Activated CD8-positive, alpha-beta memory T cell treated with anti-CD3 and anti-CD28 coated beads for 36 hours (primary cell): Measurements from ENCODE around the gene LKAAEAR1. TPM values are rescaled to one million over a fixed set of nuclear protein-coding genes. Genes with fewer than 3 reads are reported as not detected.

Experiments used
- CTCF ChIA-PET: fragments of 350-600 bp; sonication (Branson Sonifier 250); formaldehyde crosslinking; loops from one replicate; lab custom pipeline; 2021; ENCODE audit warnings: antibody characterized with exemption; lab: Charles Lee
- POLR2A ChIA-PET: fragments of 350-600 bp; sonication (Branson Sonifier 250); formaldehyde crosslinking; loops from one replicate; lab custom pipeline; 2021; ENCODE audit warnings: antibody characterized with exemption; lab: Charles Lee
- total RNA-seq, 2 experiments: library from RNA; stranded (reverse); gene quantifications; one replicate each; pipeline ENCODE4 v1.2.3, GENCODE V29; 2021

The LKAAEAR1 gene
- total RNA-seq, 2 experiments from 2014 or later: 0.42 TPM; not detected in 1

DNA sequence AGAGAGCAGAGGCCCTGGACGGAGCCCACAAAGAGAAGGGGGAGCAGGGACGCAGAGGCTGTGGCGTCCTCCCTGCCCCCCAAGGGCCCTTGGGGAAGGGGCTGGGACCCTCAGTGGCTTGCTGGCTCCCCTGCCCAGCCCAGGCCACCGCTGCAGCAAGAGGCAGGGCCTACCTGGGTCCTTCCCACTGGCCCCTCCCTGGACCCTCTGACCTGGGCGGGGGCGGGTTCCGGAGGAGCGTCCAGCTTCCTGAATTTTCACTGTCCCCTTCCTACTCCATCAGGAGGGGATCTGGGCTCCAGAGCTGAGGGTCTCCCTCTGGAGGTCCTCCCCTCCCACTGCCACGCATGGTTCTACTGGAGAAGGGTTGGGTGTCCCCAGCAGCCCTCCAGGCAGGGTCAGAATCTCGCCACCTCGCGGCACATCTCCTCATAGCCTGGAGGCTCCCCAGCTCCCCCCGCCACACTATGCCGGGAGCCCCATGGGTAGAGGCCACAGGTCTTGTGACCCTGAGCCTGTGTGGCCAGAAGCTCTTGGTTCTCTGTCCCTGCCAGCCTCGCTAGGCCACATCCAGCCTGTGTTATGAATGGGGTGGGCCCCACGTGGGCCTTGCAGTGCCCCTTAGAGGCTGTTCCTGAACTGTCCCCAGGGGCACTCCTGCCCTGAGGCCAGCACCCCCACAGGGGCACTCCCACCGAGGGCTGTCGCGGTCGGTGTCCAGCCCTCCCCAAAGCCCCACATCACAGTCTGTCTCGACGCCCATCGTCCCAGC, 33.8 kb downstream of the LKAAEAR1 start:
- ChIA-PET CTCF (interaction anchor here (0.6 to 4.1 kb wide), 5 partner anchors 9 to 512 kb away, joined by 3 to 17 read pairs (median 3); no protein-coding TSS in a partner anchor), POLR2A (no interaction called here)

DNA sequence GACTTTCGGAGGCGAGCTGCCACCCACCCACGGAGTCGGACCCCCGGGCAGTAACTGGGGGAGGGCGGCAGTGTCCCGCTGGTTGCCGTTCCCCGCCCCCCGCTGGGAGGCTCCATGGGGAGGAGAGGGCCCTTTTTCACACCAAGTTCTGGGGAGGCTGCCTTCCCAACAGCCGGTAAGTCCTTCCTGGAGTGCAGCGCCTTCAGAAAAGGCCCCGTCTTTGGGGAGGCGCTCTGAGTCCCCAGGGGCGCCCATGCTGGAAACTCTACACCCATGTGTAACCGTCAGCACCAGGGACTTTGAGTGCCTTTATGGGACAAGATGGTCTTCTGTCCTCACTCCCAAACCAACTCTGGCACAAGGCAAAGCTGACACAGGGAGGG, 34.3 kb downstream of the LKAAEAR1 start:
- ChIA-PET POLR2A (no interaction called here), CTCF (interaction anchor here (0.6 to 4.1 kb wide), 5 partner anchors 10 to 512 kb away, joined by 3 to 17 read pairs (median 3); no protein-coding TSS in a partner anchor)

DNA sequence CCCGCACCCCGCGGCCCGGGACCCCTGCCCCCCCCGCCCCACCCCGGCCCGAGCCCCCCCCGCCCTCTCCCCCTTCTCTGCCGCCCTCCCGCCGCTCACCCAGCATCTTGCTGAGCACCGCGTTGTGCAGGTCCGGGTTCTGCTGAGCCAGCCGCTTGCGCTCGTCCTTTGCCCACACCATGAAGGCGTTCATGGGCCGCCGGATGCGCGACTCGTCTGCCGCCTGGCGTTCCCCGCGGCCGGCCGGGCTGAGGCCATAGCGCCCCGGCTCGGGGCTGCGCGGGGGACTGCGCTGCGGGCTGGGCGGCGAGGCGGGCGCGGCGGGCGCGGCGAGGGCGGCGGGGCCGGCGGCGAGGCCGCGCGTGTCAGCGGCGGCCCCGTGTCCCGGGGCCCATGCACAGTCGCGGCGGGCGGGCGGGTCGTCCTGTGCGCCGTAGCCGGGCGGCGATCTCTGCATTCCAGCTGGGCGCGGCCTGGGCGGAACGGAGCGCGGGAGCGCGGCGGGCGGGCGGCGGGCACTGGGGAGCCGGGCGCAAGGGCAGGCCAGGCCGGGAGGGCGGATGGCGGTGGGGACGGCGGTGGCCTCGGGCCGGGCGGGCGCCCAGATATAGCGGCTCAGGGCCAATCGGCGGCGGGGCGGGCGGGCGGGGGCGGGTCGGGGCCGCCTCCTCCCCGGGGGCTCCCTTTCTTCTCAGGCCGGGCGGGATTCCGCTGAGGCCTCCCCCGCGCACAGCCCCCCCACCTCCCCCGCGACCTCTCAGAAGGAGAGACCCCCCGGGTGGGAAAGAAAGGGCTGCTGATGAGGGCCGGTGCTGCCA, 34.9 kb downstream of the LKAAEAR1 start, which contains the start of gene SOX18:
Gene SOX18 (minus strand): TSS at position 580 of the 818 bp plus-strand sequence. CDS start 123 bp downstream, at position 457.
- ChIA-PET POLR2A (no interaction called here), CTCF (interaction anchor here (1.0 to 1.2 kb wide), 2 partner anchors 11 to 511 kb away, joined by 3 read pairs; no protein-coding TSS in a partner anchor)

DNA sequence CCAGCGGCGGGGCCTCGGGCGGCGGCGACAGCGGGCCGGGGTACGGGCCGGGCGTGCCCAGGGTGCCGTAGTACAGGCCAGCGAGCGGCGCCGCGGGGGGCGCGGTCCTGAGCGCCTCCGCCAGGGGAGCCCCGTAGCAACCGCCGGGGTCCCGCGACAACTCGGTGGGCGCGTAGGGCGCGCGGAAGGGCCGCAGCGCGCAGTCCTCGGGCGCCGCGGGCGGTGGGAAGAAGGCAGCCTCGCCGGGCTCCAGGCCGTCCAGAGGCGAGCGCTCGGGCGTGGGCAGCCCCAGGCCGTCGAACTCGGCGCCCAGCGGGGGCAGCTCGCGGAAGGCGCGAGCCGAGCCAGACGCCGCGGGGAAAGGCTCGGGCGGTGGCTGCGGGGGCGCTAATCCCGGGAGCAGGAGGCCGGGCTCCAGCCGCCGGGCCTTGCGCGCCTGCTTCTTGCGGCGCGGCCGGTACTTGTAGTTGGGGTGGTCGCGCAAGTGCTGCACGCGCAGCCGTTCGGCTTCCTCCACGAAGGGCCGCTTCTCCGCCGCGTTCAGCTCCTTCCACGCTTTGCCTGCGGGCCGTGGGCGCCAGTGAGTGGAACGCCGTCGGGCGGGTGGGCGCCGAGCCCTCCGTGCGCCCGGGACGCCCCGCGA, 35.7 kb downstream of the LKAAEAR1 start:
- ChIA-PET POLR2A (no interaction called here), CTCF (interaction anchor here (1.2 kb wide), 1 partner anchor 11 kb away, joined by 3 read pairs; no protein-coding TSS in a partner anchor)

DNA sequence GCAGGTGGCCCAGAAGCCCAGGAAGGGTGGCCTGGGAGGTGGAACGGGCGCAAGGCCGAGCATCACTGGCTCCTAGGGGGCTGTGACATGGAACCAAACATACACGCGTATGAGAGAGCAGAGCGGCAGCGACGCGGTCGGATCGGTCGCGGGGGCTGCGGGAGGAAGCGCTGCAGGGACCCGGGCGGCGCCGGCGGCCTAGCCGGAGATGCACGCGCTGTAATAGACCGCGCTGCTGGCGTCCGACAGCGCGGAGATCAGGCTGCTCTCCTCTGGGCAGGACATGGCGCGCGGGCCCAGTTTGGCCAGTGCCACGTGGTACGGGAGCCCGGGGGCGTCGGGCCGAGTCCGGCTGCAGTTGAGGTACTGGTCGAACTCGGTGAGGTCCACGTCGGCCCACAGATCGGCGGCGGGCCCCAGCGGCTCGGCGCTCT, 36.2 kb downstream of the LKAAEAR1 start:
- CTCF ChIA-PET: no interaction called here
- POLR2A ChIA-PET: no interaction called here

DNA sequence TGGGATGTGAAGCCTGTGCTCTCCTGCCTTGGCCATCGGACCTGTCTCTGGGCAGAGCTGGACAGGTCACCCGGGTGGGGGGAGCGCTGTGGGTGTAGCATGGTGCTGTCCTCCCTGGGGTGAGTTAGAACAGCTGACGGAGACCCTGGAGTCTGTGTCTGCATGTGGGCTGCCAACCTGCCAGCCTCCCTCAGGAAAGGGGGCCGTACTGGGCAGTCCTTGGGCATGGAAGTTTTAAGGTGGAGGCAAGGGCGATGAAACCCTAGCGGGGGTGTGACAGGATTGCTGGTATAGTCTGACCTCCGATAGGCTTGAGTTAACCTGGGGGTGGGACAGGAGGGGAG, 37.2 kb downstream of the LKAAEAR1 start:
- POLR2A ChIA-PET: no interaction called here
- CTCF ChIA-PET: interaction anchor here (0.7 to 0.8 kb wide), 2 partner anchors 9 to 339 kb away, joined by 3 to 4 read pairs; partner anchors contain the start of genes ARFRP1 and ZGPAT

DNA sequence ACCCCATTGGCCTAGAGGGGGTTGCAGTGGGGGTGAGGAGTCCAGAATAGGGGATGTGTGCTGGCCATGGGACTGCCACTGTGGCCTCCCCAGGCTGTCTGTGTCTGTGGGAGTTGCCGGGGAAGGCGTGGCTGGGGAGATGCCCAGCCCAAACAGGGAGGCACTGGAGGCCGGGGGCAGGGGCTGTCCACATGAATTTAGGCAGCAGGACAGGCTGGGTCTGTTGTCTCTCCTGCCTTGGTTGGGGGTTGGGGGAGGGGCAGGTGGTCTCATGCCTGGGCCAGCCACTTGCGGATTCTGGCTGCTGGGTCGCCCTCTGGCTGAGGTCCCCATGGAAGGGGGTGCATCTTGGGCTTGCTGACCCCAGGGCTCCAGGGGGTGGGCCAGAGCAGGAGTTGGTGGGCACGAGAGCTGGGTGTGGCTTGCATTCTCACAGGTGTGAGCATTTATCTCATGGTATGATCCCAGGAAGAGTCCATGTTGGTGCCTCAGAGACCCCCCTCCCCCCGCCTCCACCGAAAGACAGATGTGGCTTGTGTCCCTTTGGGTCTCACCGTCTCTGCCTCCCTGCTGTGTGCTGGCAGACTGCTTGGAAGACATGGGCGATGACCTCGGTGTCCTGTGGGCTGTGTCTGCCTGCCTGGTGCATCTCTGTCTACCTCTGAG, 38.7 kb downstream of the LKAAEAR1 start:
- CTCF ChIA-PET: no interaction called here
- POLR2A ChIA-PET: no interaction called here

DNA sequence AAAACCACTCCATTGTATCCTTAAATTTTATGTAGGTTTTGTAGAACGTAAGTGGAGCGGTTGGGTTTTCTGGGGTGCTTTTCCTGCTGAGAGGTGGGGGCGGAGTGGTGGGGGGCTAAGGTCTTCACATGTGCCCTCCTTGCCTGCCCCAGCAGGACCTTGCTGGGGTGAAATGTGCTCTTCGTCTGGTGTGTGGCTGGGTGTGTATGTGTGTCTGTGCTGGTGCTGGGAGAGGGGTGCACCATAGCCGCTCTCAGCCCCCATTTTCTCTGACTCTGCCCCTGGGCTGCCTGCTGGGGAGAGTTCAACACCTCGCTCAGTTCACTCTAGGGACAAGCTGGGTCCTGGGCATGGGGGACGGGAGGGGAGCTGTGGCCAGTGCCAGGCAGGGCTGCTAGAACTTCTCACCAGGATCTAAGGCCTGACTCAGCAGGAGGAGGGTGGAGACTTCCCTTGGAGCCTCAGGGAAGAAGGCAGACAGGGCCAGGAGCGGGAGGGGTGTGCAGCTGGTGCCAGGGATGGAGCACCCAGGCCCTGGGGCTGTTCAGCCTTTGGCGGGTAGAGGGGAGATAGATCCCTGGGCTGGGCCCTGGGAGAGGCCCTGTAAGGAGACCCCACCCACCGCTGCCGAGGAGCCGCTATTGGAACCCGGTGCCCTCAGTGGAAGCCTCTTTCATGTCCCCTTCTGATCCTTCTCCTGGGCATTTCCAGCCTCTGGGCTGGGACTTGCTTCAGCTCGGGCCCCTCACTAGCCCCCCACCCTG, 39.5 kb downstream of the LKAAEAR1 start:
- CTCF ChIA-PET: no interaction called here
- POLR2A ChIA-PET: no interaction called here

DNA sequence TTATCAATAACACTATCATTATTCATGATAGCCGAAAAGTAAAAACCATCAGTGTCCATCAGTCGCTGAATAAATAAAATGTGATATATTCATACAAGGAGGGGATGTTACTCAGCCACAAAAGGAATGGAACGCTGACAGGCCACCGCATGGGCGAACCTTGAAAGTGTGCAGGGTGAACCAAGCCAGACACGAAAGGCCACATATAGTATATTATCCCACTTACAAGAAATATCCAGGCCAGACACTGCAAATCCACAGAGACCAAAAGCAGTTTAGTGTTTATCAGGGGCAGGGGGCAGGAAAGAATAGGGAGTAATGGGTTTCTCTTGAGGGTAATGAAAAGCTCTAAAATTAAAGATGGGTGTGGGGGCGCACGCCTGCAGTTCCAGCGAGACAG, 40.4 kb downstream of the LKAAEAR1 start:
- CTCF ChIA-PET: interaction anchor here (1.2 kb wide), 2 partner anchors 14 to 18 kb away, joined by 3 to 5 read pairs; no protein-coding TSS in a partner anchor
- POLR2A ChIA-PET: no interaction called here

DNA sequence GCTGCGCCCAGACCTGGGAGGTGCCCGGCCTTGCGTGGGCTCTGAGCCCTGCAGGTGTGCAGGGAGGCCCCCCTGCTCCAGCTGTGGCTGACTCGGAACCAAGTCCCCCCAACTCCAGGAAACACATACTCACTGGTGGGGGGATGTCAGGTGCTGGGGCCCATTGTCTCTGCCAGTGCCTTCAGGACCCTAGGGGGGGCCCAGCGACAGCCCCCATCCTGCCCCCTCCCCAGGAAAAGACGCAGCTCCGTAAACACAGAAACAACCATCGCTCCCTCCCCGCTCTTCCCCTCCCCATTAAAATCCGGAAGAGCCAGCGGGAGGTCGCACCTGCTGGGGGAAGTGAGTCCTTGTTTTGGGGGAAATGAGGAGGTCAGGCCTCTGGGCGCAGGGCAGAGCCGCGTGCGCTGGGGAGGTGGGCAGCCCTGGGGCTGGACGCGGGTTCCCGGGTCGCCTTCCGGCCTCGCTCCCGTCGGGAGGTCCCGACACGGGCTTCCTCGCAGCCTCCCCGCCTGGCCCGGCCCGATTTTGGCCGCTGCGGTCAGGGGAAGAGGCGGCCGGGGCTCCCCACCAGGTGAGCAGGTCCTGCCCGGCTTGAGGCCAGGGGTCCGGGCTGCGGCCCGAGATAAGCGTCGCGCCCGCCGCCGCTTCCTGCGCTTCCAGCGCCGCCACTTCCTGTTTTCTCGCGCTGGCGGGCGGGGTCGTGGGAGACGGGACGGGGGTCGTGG, 42.0 kb downstream of the LKAAEAR1 start:
- CTCF ChIA-PET: interaction anchor here (1.1 to 6.1 kb wide), 3 partner anchors 18 to 140 kb away, joined by 3 to 67 read pairs (median 8); partner anchors contain the start of genes PRPF6 and TCEA2
- POLR2A ChIA-PET: no interaction called here

DNA sequence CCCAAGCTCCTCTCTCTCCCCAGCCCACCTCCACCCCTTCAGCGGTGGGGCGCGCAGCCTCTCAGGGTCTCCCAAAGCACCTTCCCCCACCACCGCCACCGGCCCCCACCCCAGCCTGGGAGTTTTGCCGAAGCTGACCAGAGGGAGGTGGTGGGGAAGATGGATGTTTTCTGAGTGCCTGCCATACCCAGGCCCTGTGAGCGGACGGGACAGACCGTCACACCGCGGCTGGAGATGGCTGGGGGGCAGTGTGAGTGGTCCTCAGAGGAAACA, 42.5 kb downstream of the LKAAEAR1 start:
- ChIA-PET CTCF (interaction anchor here (1.1 to 6.2 kb wide), 4 partner anchors 18 to 139 kb away, joined by 3 to 67 read pairs (median 23); partner anchors contain the start of genes PRPF6 and TCEA2), POLR2A (no interaction called here)

DNA sequence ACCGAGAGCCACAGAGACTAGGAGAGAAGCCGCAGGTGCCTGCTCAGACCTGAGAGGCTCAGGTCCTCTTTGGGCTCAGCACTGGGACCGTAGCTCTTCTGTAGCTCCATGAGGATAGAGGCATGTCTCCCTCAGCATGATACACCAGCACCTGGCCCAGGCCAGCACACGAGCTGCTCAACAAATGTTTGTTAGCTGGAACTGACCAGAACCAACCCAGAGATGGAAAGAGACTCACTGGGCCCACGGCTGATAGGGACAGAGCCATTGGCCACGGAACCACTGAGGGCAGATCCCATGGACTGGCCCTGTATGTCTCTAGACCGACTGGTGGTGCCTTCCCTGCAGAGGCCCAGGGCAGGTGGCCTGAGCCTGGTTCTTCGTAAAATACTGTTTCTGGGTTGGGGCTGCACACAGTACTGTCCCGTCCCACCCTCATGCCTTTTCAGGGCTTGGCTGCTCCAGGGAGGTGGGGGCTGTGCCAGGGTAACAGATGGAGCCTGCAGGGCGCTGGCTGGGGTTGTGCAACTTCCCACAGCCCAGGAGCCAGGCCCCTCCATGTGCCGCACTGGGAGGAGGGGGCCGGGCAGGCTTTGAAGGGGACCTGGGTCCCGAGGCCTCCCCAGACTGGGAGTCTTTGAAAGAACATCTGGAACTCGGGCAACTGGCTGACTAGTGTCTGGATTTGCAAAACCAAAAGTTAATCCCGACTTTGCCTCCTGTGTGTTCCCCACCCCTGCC, 43.0 kb downstream of the LKAAEAR1 start:
- CTCF ChIA-PET: interaction anchor here (1.1 to 6.2 kb wide), 5 partner anchors 13 to 139 kb away, joined by 3 to 67 read pairs (median 8); partner anchors contain the start of genes PRPF6 and TCEA2
- POLR2A ChIA-PET: no interaction called here

DNA sequence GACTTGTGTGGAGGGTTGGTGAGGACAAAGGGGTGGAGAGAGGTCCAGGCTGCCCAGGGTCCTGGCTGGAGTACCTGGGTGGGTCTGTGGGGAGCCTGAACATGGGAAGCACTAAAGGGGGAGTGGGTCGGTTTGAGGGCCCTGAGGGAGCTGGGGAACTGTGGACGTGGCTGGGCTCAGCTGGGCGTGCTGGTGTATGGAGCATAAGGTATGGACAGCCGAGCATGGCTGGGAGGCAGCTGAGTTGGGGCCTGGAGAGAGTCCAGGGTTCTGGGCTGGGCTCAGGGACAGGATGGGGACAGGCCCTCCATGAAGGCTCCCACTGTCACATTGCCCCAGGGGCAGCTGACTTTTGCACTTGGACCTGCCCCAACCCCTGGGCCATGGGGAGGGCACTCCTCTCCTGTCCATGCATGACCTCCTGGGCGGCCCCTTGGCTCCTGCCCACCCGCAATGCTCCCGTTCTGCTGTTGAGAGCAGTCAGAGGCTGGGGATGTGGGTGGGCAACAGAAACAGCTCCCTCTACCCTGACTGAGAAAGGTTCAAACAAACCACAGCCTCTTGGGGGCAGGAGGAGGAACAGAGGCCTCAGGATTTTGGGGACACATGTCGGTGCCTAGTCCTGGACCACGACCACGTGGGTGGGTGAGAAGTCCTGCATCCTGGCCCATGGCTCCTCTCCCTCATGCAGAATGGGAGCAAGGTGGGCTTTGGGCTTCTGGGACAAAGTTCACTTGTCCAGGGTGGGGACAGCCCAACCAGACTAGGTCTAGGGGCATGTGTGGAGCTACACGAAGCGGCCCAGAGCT, 43.8 kb downstream of the LKAAEAR1 start:
- ChIA-PET POLR2A (interaction anchor here (1.0 kb wide), 1 partner anchor 58 kb away, joined by 3 read pairs; no protein-coding TSS in a partner anchor), CTCF (interaction anchor here (1.3 to 6.2 kb wide), 7 partner anchors 14 to 80 kb away, joined by 5 to 67 read pairs (median 10); partner anchors contain the start of genes LKAAEAR1, PRPF6, SAMD10 and TCEA2)

DNA sequence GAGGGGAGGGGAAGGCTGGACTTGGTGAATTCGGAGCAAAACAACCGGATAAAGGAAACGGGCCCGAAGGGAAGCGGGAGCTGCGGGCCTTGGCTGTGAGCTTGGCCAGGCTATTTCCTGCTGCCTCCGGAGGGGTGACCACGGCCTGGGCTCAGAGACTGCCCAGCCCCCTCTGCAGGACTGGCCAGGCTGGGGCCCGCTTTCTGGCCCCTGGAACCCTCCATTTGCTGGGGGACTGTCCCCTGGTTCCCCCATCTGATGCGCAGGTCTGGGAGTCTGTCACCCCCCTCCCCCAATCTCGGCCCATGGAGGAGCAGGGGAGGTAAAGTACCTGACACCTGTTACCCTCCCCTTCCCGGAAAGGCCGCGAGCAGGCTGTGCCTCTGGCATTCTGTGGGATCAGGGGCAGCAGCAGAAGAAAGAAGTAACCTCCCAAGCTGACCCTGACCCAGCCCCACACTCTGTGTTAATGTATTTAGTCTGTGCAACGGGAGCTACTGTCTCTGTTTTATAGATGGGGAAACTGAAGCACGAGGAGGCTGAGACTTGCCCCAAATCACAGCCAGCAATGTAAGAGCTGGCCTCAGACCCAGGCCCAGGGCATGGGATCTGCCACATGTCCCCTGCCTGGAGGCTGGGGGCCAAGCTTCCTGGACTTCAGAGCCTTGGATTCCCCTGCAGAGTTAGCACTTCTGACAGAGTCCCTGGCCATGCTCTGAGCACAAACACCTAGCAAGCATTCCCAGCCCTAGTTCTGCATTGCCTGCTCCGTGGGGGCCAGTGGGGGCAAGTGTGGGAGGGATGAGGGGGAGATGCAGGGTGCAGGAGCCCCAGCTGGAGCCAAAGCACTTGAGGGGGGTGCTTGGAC, 44.7 kb downstream of the LKAAEAR1 start:
- CTCF ChIA-PET: interaction anchor here (0.9 to 6.2 kb wide), 22 partner anchors 9 to 265 kb away, joined by 3 to 67 read pairs (median 5); partner anchors contain the start of genes LKAAEAR1, OPRL1, PRPF6 and RGS19
- POLR2A ChIA-PET: interaction anchor here (1.0 to 1.7 kb wide), 2 partner anchors 57 to 59 kb away, joined by 3 to 13 read pairs; partner anchors contain the start of genes PRPF6 and SAMD10
